ES-I3 (cell line): ENCODE results near the gene CSHL1.
"Not testable (repeated sequence)": the region's sequence is repeated elsewhere in the genome, so short reads cannot be mapped to it uniquely, and the experiment has no call there.

ENCODE experiments used
- H3K36me3 ChIP-seq: 2 replicates; pipeline ENCODE4 v1.6.1; 2013; ENCODE audit warnings: mild to moderate bottlenecking, low read length, control low read depth, moderate library complexity; ENCODE audit not compliant: insufficient read depth
- H3K4me1 ChIP-seq: 2 replicates; pipeline ENCODE4 v1.6.1; 2013; ENCODE audit warnings: mild to moderate bottlenecking, control low read depth, low read length; ENCODE audit not compliant: insufficient read depth
- H3K9ac ChIP-seq: 2 replicates; pipeline ENCODE4 v1.6.1; 2013; ENCODE audit warnings: low read depth, mild to moderate bottlenecking, low read length, moderate library complexity
- H3K9me3 ChIP-seq: 2 replicates; pipeline ENCODE4 v1.6.1; 2013; ENCODE audit warnings: mild to moderate bottlenecking, low read length, moderate library complexity; ENCODE audit not compliant: control insufficient read depth, insufficient read depth

The CSHL1 gene

DNA sequence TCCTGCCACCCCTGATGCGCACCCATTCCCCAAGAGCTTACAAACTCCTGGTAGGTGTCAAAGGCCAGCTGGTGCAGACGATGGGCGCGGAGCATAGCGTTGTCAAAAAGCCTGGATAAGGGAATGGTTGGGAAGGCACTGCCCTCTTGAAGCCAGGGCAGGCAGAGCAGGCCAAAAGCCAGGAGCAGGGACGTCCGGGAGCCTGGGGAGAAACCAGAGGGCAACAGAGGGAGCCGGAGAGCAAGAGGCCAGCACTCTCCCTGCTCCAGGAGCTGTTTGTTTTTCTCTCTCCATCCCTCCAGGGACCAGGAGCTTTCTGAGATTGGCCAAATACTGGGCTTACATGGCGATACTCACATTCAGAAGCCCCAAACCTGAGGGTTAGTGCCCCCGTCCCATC lies 7.2 kb upstream of the CSHL1 start:
- H3K36me3 ChIP-seq: no peaks in the 10 kb centered on the region
- H3K9me3 ChIP-seq: no peaks in the 10 kb centered on the region
- H3K4me1 ChIP-seq: no peaks in the 10 kb centered on the region
- peak overlapping the region; percentile 24; the same call in 1 of the 2 replicates for H3K9ac ChIP-seq

DNA sequence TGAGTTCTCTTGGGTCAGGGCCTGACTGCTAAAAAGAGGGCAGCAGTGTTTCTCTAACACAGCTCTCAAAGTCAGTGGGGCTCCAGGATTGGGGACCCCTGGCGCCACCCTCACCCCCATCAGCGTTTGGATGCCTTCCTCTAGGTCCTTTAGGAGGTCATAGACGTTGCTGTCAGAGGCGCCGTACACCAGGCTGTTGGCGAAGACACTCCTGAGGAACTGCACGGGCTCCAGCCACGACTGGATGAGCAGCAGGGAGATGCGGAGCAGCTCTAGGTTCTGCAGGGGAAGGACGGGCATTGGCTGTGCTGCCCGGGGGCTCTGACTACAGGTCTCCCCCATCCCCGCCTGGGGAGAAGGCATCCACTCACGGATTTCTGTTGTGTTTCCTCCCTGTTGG lies 6.6 kb upstream of the CSHL1 start:
- H3K36me3 ChIP-seq: no peaks in the 10 kb centered on the region
- H3K9me3 ChIP-seq: no peaks in the 10 kb centered on the region
- no peaks in the 10 kb centered on the region for H3K4me1 ChIP-seq
- H3K9ac ChIP-seq: peak overlapping the region; percentile 24; the same call in 1 of the 2 replicates

DNA sequence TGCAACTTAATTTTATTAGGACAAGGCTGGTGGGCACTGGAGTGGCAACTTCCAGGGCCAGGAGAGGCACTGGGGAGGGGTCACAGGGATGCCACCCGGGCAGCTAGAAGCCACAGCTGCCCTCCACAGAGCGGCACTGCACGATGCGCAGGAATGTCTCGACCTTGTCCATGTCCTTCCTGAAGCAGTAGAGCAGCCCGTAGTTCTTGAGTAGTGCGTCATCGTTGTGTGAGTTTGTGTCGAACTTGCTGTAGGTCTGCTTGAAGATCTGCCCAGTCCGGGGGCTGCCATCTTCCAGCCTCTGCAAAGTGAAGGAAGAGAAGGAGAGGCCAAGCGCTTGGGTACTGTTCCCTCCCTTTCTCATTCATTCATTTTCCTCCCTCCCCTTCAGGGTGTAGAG lies 6.1 kb upstream of the CSHL1 start:
- H3K4me1 ChIP-seq, H3K9ac ChIP-seq, H3K9me3 ChIP-seq, H3K36me3 ChIP-seq: not testable (repeated sequence)

DNA sequence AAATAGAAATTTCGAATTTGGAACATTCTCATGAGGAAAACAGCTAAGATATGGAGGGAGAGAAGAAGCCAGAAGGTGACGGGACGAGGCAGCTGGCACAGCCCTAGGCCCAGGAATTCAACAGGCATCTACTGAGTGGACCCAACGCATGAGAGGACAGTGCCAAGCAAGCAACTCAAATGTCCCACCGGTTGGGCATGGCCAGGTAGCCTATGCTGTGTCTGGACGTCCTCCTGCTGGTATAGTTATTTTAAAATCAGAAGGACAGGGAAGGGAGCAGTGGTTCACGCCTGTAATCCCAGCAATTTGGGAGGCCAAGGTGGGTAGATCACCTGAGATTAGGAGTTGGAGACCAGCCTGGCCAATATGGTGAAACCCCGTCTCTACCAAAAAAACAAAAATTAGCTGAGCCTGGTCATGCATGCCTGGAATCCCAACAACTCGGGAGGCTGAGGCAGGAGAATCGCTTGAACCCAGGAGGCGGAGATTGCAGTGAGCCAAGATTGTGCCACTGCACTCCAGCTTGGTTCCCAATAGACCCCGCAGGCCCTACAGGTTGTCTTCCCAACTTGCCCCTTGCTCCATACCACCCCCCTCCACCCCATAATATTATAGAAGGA lies 5.6 kb upstream of the CSHL1 start:
- no peak overlapping the region for H3K9ac ChIP-seq
- H3K9me3 ChIP-seq: no peaks in the 10 kb centered on the region
- no peaks in the 10 kb centered on the region for H3K4me1 ChIP-seq
- H3K36me3 ChIP-seq: no peaks in the 10 kb centered on the region

DNA sequence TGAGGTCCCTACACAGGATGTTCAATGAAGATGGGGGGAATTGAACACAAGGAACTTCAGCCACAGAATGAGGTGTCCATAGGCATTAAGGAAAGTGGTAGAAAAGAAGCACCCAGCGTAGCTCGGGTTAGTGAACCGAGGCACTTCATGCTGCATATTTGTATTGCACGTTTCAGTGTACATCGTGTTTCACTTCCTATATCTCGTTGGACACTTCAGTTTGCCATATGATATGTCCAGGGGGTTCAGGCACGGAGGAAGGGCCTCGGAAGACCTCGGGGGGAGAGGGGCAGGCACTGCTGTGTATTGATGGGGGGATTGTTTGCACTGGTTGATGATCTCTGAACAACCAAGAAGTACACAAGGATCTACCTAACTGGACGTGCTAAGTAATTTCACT lies 4.7 kb upstream of the CSHL1 start:
- H3K9me3 ChIP-seq, H3K36me3 ChIP-seq, H3K4me1 ChIP-seq, H3K9ac ChIP-seq: not testable (repeated sequence)

DNA sequence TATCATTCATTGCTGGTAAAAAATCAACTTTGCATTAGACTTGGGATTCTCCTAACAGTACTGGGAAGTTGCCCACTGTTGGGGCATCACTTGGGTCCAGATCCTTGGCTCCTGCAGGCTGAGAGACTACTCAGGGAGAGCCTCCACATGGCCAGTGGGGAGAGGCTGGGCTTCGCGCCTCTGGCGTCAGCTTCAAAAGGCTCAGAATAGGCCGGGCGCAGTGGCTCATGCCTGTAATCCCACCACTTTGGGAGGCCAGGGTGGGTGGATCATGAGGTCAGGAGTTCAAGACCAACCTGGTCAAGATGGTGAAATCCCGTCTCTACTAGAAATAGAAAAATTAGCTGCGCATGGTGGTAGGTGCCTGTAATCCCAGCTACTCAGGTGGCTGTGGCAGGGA lies 3.4 kb upstream of the CSHL1 start:
- Histone ChIP-seq H3K9ac (no peak overlapping the region), H3K36me3 (no peaks in the 10 kb centered on the region), H3K4me1 (0 out of 2 replicates have a peak, but pooled peaks cover 7% of the 10 kb centered on the region), H3K9me3 (no peaks in the 10 kb centered on the region)

DNA sequence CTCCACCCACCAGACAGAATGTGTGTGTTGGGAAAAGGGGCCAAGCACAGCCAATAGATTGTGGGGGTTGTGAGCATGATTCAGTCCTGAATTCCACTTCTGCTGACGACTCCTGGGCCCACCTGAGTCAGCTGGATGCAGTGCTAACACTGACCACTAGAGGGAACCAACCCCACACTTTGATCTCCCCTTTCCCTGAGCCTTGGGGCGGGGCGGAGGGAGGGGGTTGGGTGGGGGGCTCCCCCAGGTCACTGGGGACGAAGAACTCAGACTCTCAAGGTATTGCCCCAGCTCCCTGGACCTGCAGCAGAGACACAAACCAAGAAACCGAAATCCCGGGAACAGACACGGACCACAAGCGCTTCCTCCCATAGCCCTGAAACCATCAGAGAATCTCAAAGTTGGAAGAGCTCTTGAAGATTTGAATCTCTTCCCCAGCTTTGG lies 621 bp upstream of the CSHL1 start:
- Histone ChIP-seq H3K4me1 (0 out of 2 replicates have a peak, but pooled peaks cover 7% of the 10 kb centered on the region), H3K9me3 (no peaks in the 10 kb centered on the region), H3K9ac (no peak overlapping the region), H3K36me3 (no peaks in the 10 kb centered on the region)

DNA sequence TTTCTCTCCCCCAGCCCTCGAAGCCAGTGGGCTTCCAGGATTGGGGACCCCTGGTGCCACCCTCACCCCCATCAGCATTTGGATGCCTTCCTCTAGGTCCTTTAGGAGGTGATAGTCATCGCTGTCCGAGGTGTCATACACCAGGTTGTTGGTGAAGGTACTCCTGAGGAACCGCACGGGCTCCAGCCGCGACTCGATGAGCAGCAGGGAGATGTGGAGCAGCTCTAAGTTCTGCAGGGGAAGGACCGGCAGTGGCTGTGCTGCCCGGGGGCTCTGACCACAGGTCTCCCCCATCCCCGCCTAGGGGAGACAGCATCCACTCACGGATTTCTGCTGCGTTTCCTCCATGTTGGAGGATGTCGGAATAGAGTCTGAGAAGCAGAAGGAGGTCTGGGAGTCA lies 962 bp downstream of the CSHL1 start:
- Histone ChIP-seq H3K9ac (no peak overlapping the region), H3K9me3 (no peaks in the 10 kb centered on the region), H3K4me1 (0 out of 2 replicates have a peak, but pooled peaks cover 7% of the 10 kb centered on the region), H3K36me3 (no peaks in the 10 kb centered on the region)

DNA sequence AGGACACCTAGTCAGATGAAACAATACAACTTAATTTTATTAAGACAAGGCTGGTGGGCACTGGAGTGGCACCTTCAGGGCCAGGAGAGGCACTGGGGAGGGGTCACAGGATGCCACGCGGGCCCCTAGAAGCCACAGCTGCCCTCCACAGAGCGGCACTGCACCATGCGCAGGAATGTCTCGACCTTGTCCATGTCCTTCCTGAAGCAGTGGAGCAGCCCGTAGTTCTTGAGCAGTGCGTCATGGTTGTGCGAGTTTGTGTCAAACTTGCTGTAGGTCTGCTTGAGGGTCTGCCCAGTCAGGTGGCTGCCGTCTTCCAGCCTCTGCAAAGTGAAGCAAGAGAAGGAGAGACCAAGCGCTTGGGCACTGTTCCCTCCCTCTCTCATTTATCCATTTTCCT lies 1.5 kb downstream of the CSHL1 start:
- not testable (repeated sequence) for H3K4me1 ChIP-seq, H3K9me3 ChIP-seq, H3K9ac ChIP-seq, H3K36me3 ChIP-seq

DNA sequence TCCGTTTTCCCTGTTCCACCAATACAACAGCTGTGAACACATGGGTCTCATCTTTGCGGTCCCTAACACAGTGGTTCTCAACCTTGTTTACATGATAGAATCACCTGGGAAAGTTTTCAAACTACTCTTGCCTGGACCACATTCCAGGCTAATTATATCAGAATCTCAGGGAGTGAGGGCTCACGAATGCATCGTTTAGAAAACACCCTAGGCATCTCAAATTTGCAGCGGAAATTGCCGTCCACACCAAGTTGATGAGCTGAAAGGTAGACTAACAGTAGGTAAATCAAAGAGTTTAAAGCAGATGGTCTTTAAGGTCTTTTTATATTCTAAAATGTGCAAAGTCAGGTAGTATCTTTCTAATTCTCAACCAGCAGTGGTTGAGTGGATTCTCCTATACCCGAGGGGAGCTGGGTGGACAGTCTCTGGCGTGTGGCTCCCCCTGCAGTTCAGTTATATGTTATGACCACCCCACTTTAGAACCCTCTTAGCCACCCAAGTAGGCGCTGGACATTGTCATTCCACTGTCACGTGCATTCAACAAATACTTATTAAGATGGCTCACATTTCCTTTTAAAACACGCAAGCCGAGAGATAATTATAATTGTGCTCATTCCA lies 3.8 kb downstream of the CSHL1 start:
- not testable (repeated sequence) for H3K4me1 ChIP-seq, H3K36me3 ChIP-seq, H3K9me3 ChIP-seq, H3K9ac ChIP-seq

DNA sequence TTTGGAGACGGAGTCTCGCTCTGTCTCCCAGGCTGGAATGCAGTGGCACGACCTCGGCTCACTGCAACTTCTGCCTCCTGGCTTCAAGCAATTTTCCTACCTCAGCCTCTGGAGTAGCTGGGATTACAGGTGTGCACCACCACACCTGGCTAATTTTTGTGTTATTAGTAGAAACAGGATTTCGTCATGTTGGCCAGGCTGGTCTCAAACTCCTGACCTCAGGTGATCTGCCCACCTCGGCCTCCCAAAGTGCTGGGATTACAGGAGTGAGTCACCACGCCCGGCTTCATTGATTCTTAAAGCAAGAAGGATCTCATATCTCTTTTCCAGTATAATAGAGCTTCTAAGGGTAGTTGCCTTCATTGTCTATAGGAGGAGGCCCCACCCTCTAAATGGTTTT lies 6.3 kb downstream of the CSHL1 start:
- not testable (repeated sequence) for H3K9me3 ChIP-seq, H3K36me3 ChIP-seq, H3K9ac ChIP-seq, H3K4me1 ChIP-seq

DNA sequence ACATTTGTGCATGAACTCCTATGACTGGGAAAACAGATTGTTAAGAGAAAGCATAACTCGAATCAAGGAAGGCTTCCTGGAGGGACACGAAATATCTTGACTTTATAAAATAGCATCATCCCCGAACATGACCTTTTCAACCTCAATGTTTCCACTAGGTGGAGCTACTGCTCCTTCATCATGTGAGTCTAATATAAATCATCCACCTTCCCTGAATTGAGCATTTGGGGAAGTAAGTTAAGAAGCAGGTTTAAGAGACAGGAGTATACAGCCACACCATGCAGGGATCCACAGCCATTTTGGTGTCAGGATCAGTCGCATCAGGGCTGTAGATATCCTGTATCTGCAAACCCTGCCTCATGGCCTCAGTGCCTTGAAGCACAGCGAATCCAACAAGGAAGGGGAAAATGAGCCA lies 7.3 kb downstream of the CSHL1 start:
- H3K9me3 ChIP-seq, H3K4me1 ChIP-seq, H3K36me3 ChIP-seq, H3K9ac ChIP-seq: not testable (repeated sequence)

DNA sequence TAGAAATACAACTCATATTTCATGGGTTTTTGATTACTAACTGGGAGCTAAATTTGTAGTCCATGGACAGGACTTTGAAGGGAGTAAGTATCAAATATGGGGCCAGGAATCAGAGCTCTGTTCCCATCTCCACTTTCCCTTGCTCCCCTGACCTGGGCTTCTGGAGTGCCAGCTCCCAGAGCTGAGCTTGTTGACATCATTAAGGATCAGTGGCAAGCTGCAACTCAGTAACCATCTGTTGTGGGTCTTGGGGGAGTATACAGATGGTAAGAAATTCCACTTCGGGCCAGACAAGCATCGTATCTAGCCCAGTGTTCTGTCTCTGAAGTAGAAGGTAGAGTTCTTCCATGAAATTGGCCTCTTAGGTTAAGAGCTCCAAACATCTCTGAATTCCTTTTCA lies 9.1 kb downstream of the CSHL1 start:
- H3K9me3 ChIP-seq, H3K4me1 ChIP-seq, H3K36me3 ChIP-seq, H3K9ac ChIP-seq: not testable (repeated sequence)

DNA sequence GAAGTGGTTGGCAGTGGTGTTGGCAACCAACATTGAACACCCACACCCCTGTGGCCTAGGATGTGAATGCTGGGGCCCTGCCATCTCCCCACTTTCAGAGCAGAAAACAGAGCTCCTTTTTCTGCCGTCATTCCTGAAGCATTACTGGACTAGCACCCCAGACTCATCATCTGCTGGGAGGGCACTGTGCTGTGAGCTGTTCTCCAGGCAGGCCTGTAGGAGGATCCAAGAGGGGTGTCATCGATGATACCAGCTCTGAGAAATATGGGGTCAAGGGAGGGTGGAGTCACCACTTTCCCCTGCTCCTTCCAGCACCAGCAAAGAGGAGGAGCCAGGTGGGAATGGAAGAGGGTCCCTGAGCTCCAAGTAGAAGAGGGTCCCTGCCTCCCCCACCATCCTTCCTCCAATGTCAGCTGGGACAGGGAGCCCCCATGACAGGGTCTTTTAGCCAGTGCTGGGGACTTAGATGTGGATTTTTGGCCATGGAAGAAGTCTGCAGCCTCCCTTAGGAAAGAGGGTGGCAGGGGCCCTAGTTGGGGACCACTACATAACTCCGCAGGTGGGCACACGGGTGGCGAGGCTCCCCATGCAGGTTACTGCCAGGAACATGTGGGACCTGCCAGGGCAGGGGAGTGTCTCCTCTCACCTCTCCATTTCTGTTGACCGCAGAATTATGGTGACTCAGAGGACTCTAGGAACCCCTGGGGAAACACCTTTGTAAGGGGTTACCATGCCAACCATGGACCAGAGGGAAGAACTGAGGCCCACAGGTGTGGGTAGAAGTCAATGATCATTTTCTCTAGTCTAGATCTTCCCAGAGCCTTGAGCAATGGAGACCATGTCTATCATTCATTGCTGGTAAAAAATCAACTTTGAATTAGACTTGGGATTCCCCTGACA lies 11.9 kb downstream of the CSHL1 start:
- not testable (repeated sequence) for H3K9ac ChIP-seq, H3K36me3 ChIP-seq, H3K9me3 ChIP-seq, H3K4me1 ChIP-seq
